ENCODE data around the gene PKD1. TPM values are rescaled to one million over a fixed set of nuclear protein-coding genes. Genes with fewer than 3 reads are reported as not detected.

Gene PKD1
- polyA plus RNA-seq, 1 donor from 2014 or later, result 176 TPM

GRCh38 chr16:2159175-2159838, 23.6 kb upstream of the PKD1 start:
- Histone ChIP-seq H3K4me3 (ENCODE audit: low read length) (no peak overlapping the region), H3K27ac (ENCODE audit: low read length) (no peak overlapping the region), H2AFZ (ENCODE audit: low read depth, low read length) (no peak overlapping the region), H4K20me1 (ENCODE audit: insufficient read depth) (no peaks in the 10 kb centered on the region), H3F3A (ENCODE audit: insufficient read depth, low read length, poor library complexity, severe bottlenecking) (no peaks in the 10 kb centered on the region), H3K4me2 (ENCODE audit: low read length) (no peak overlapping the region), H3K79me2 (replicated peaks; ENCODE audit: insufficient read depth, low read length) (peaks cover 38% of the 10 kb centered on the region), H3K9me2 (ENCODE audit: insufficient read depth, low read length) (no peaks in the 10 kb centered on the region), H3K9ac (ENCODE audit: low read length) (no peak overlapping the region), H3K27me3 (ENCODE audit: insufficient read depth, low read depth, low read length) (no peaks in the 10 kb centered on the region), H3K9me3 (ENCODE audit: low read length) (no peaks in the 10 kb centered on the region), H3K36me3 (ENCODE audit: insufficient read depth, low read length) (no peaks in the 10 kb centered on the region)
- no peak for TF ChIP-seq SMC3 (conservative IDR thresholded peaks at IDR 0.05; ENCODE audit: poor library complexity)
- no peak for TF ChIP-seq RAD21 (conservative IDR thresholded peaks at IDR 0.05)
- TF ChIP-seq EP300 (conservative IDR thresholded peaks at IDR 0.05; ENCODE audit: poor library complexity, severe bottlenecking), result no peak
- TF ChIP-seq POLR2AphosphoS5 (IDR thresholded peaks at IDR 0.05), result no peak
- TF ChIP-seq TAF1 (IDR thresholded peaks at IDR 0.05; ENCODE audit: low read depth), result no peak
- no peak for TF ChIP-seq MXI1 (conservative IDR thresholded peaks at IDR 0.05; ENCODE audit: poor library complexity, severe bottlenecking)
- TF ChIP-seq EZH2 (IDR thresholded peaks at IDR 0.05; ENCODE audit: borderline replicate concordance, insufficient read depth, low read length, poor library complexity, severe bottlenecking), result no peak
- TF ChIP-seq CTCF (IDR thresholded peaks at IDR 0.05; ENCODE audit: poor library complexity, severe bottlenecking), result no peak
- TF ChIP-seq REST (IDR thresholded peaks at IDR 0.05; ENCODE audit: borderline replicate concordance), result no peak

GRCh38 chr16:2158262-2158638, 22.6 kb upstream of the PKD1 start:
- Histone ChIP-seq H3K9me2 (ENCODE audit: insufficient read depth, low read length) (no peaks in the 10 kb centered on the region), H3K27ac (ENCODE audit: low read length) (no peak overlapping the region), H3K27me3 (ENCODE audit: insufficient read depth, low read depth, low read length) (no peaks in the 10 kb centered on the region), H3K79me2 (replicated peaks; ENCODE audit: insufficient read depth, low read length) (peaks cover 47% of the 10 kb centered on the region), H3K4me3 (ENCODE audit: low read length) (no peak overlapping the region), H3K9me3 (ENCODE audit: low read length) (no peaks in the 10 kb centered on the region), H3K9ac (ENCODE audit: low read length) (no peak overlapping the region), H3K36me3 (ENCODE audit: insufficient read depth, low read length) (no peaks in the 10 kb centered on the region), H3K4me2 (ENCODE audit: low read length) (no peak overlapping the region), H2AFZ (ENCODE audit: low read depth, low read length) (no peak overlapping the region), H3F3A (ENCODE audit: insufficient read depth, low read length, poor library complexity, severe bottlenecking) (no peaks in the 10 kb centered on the region), H4K20me1 (ENCODE audit: insufficient read depth) (peaks cover under 1% of the 10 kb centered on the region)
- TF ChIP-seq MXI1 (conservative IDR thresholded peaks at IDR 0.05; ENCODE audit: poor library complexity, severe bottlenecking) (no peak), EZH2 (IDR thresholded peaks at IDR 0.05; ENCODE audit: borderline replicate concordance, insufficient read depth, low read length, poor library complexity, severe bottlenecking) (no peak), EP300 (conservative IDR thresholded peaks at IDR 0.05; ENCODE audit: poor library complexity, severe bottlenecking) (no peak), POLR2AphosphoS5 (IDR thresholded peaks at IDR 0.05) (no peak), RAD21 (conservative IDR thresholded peaks at IDR 0.05) (no peak), CTCF (IDR thresholded peaks at IDR 0.05; ENCODE audit: poor library complexity, severe bottlenecking) (no peak), SMC3 (conservative IDR thresholded peaks at IDR 0.05; ENCODE audit: poor library complexity) (no peak), TAF1 (IDR thresholded peaks at IDR 0.05; ENCODE audit: low read depth) (no peak), REST (IDR thresholded peaks at IDR 0.05; ENCODE audit: borderline replicate concordance) (no peak)

All from neural cell (in vitro differentiated cells).